ENCODE data around the gene DDX42.
"Not testable (repeated sequence)": the region's sequence is repeated elsewhere in the genome, so short reads cannot be mapped to it uniquely, and the experiment has no call there.

The DDX42 gene

GRCh38 chr17:63780928-63781327, 7.0 kb downstream of the DDX42 start:
- DNase-seq (ENCODE audit: low spot score), result no peak

GRCh38 chr17:63783522-63783921, 9.6 kb downstream of the DDX42 start:
- DNase-seq (ENCODE audit: low spot score), result no peak

DNA sequence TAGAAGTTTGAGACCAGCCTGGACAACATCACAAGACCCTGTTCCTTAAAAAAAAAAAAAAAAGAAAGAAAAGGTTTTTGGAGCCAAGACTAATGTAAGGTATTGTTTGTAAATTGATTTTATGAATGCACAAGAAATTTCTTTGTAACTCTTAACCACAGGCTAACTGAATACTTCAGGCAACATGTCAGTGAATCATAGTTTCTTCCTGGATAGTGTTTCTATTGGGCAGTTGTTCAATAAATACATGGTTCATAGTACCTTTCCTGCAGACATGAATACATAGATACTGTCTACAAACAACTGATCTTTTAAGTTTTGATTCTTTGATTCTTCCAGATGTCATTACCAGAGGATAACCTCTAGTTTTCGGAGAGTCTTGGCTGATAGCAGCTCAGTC, 11.6 kb downstream of the DDX42 start:
- peak; percentile 58 for DNase-seq (ENCODE audit: low spot score)

DNA sequence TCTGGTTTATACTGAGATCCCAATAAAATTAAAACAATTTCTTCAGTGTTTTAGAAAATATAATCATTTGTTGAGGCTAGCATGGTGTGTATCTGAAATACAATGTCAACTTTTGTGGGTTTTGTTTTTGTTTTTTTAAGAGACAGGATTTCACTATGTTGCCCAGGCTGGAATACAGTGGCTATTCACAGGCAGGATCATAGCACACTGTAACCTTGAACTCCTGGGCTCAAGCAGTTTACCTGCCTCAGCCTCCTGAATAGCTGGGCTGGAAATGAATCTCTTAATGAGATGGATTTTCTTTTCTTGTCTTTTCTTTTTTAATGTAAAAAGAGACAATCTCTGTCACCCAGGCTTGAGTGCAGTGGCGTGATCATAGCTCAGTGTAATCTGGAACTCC, 12.1 kb downstream of the DDX42 start:
- DNase-seq (ENCODE audit: low spot score), result no peak

DNA sequence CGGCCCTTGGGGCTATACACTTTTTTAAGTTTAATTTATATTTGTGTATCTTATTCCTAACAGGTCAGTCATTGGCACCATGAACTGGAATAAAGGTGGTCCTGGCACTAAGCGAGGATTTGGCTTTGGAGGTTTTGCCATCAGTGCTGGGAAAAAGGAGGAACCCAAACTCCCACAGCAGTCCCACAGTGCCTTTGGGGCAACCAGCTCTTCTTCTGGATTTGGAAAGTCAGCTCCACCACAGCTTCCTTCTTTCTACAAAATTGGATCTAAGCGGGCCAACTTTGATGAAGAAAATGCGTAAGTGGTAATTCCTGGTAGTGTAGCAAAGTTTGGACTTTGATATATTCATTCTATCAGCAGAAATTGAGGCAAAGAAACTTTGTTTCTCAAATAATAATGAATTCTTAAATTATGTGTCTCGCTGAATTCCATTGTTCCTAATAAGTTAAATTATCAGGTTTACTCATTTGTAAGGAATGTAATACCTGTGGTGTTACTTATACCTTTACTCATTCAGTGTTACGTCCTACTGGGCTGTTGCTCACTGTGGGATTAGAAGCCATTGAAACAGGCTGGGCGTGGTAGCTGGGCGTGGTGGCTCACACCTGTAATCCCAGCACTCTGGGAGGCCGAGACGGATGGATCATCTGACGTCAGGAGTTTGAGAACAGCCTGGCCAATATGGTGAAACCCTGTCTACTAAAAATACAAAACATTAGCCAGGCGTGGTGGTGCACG, 13.2 kb downstream of the DDX42 start:
- peak; percentile 44 for DNase-seq (ENCODE audit: low spot score)

GRCh38 chr17:63790057-63790456, 16.1 kb downstream of the DDX42 start:
- no peak for DNase-seq (ENCODE audit: low spot score)

DNA sequence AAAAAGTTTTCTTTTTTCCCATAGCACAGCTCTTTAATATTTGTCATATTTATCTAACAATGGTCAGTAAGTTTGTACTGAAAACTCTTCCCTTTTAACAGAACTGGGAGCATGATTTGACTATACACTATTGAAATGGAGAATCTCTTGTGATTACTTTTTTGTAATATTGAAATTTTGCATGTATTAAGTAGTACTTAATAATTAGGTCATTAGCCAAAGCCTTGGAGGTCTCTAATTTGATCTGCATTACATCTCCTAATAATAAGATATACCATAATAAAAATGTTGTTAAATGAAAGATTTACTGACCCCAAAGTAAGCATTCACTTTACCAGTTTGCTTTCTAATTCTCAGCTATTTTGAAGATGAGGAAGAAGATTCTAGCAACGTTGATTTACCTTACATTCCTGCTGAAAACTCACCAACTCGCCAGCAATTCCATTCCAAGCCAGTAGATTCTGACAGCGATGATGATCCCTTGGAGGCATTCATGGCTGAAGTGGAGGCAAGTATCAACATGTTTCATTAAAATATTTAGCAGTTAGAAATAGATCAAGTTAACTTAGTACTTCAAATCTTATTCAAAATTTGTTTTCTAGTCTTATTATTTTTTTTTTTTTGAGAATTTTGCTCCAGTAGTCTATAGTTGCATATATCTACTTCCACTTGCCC, 18.2 kb downstream of the DDX42 start:
- DNase-seq (ENCODE audit: low spot score), result no peak

DNA sequence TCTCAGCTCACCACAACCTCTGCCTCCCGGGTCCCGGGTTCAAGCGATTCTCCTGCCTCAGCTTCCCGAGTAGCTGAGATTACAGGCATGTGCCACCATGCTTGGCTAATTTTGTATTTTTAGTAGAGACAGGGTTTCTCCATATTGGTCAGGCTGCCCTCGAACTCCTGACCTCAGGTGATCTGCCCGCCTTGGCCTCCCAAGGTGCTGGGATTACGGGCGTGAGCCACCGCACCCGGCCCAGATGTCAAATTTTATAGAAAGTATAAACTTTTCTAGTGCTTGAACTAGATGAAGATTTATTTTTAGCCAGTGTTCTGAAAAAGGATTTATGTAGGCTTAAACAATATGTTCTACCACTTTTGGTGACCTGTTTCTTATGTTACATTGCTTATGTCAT, 22.4 kb downstream of the DDX42 start:
- DNase-seq (ENCODE audit: low spot score), result not testable (repeated sequence)

- no peak for DNase-seq (ENCODE audit: low spot score)
Measured at GRCh38 chr17:63798572-63799106, 24.7 kb downstream of the DDX42 start.

DNA sequence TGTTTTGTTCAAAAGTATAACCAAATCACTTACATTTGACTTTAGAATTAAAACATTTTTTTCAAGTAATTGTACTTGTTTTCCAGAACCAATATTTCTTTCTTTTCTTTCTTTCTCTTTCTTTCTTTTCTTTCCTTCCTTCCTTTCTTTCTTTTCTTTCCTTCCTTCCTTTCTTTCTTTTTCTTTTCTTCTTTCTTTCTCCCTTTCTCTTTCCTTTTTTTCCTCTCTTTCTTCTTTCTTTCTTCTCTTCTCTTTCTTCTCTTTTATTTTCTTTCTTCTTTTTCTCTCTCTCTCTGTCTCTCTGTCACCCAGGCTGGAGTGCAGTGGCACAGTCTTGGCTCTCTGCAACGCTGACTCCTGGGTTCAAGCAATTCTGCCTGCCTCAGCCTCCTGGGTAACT, 26.8 kb downstream of the DDX42 start:
- no peak for DNase-seq (ENCODE audit: low spot score)

GRCh38 chr17:63804328-63804727, 30.4 kb downstream of the DDX42 start:
- no peak for DNase-seq (ENCODE audit: low spot score)

- no peak for DNase-seq (ENCODE audit: low spot score)
Measured at GRCh38 chr17:63805591-63805990, 31.6 kb downstream of the DDX42 start.

DNA sequence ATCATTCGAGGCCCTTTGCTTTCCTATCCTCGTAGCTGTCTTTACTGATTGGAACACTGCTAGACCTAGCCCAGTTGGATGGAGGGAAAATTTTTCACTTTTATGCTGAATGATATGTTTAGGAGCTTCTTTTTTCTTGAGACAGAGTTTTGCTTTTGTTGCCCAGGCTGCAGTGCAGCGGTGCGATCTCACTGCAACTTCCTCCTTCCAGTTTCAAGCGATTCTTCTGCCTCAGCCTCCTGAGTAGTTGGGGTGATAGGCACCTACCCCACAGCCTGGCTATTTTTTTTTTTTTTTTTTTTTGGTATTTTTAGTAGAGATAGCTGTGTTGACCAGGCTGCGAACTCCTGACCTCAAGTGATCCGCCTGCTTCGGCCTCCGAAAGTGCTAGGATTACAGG, 36.0 kb downstream of the DDX42 start:
- no peak for DNase-seq (ENCODE audit: low spot score)

- DNase-seq (ENCODE audit: low spot score), result no peak
Measured at GRCh38 chr17:63816123-63816522, 42.2 kb downstream of the DDX42 start.

- DNase-seq (ENCODE audit: low spot score), result no peak
Measured at GRCh38 chr17:63816669-63817068, 42.7 kb downstream of the DDX42 start.

DNA sequence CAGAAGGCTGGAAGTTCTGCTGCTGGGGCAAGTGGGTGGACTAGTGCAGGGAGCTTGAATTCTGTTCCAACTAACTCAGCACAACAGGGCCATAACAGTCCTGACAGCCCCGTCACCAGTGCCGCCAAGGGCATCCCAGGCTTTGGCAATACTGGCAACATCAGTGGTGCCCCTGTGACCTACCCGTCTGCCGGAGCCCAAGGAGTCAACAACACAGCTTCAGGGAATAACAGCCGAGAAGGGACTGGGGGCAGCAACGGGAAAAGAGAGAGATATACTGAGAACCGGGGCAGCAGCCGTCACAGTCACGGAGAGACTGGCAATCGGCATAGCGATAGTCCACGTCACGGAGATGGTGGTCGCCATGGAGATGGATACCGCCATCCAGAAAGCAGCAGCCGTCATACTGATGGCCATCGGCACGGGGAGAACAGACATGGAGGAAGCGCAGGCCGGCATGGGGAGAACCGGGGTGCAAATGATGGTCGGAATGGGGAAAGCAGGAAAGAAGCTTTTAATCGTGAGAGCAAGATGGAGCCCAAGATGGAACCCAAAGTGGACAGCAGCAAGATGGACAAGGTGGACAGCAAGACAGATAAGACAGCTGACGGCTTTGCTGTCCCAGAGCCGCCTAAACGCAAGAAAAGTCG, 43.9 kb downstream of the DDX42 start:
- no peak for DNase-seq (ENCODE audit: low spot score)

DNA sequence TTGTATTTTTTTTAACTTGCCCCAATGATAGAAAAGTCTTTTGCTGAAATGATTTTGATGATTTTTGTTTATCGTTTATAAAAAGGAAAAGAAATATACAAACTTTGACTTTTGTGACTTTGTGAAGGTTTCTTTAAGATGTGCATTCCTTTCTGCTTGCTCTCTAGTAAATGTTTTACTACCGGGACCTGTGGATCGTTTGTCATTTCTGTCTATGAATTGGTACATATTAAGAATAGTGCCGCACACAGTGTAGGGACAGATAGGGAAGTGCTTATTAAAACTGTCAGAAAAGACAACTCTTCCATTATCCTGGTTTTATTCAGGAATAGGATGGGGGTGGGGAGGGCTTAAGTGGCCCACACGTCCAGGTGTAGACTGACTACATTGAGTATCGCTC, 45.2 kb downstream of the DDX42 start:
- DNase-seq (ENCODE audit: low spot score), result peak; percentile 75

DNA sequence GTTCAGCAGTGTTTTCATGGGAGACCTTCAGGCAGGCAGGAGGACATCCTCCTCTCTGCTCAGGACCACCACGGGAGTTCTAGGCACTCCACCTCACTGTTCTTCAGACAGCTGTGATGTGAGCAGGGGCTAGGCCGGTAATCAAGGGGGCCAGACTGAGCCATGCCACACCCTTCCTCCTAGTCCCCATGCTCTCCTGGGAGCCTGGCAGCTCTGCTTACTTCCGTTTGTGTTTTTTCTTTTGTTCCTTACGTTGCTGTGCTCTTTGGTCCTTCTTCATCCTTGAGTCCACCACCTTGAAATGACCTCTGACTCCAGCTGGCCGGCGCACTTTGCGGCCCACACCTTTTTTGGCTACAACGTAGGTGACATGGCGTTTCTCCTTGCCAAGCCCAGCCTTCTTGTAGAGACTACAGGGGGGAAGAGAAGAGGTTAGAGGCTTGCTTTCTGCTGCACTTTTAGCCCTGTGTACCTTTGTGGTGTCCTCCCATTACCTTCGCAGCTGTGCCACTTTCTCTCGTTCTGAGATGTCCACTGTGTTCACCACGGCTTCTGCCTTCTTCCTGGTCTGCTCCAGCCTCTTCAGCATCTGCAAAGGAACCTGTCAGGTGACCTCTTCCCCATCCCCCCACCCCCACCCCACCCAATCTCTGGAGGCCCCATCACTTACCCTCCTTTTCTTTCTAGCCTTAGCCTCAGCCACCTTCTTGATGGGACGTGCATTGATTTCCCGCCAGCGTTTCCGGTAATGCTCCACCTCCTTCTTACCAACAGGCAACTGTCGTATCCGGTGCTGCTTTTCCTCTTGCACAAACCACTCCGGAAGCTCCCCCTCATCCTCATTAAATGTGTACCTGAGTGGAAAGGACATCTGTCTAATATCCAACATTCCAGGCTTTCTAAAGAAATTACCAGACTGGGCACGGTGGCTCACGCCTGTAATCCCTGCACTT, 45.9 kb downstream of the DDX42 start:
- DNase-seq (ENCODE audit: low spot score), result peak; percentile 19

GRCh38 chr17:63820963-63821561, 47.1 kb downstream of the DDX42 start:
- DNase-seq (ENCODE audit: low spot score), result no peak

DNA sequence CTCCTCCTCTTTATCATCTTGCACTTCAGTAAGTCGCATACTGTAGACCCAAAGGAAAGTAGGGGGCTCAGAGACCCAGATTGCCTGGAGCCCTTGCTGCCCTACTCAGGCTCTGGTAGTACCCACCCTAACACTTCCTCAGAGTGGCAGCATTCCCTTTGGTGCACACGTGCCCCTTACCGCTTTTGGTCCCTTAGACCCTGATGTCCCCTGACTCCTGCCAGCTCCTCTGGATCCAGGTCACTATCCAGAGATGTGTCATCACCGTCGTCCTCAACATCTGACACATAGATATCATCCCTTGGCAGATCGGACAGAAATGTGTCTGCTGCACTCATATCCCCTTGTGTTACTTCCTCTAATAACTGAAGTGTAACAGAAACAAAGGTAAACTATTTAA, 47.8 kb downstream of the DDX42 start:
- no peak for DNase-seq (ENCODE audit: low spot score)

GRCh38 chr17:63822537-63822936, 48.6 kb downstream of the DDX42 start:
- no peak for DNase-seq (ENCODE audit: low spot score)

All from kidney tubule cell (primary cell).